GM21619 (cell line): ENCODE measurements around the gene IDUA.
"Not testable (repeated sequence)": the region's sequence is repeated elsewhere in the genome, so short reads cannot be mapped to it uniquely, and the experiment has no call there.

Source experiments
- ATAC-seq: cut with Tn5 transposase; IDR thresholded peaks from one replicate; pipeline ENCODE4 v1.9.1; 2021; ENCODE audit not compliant: unreplicated experiment

IDUA gene

DNA sequence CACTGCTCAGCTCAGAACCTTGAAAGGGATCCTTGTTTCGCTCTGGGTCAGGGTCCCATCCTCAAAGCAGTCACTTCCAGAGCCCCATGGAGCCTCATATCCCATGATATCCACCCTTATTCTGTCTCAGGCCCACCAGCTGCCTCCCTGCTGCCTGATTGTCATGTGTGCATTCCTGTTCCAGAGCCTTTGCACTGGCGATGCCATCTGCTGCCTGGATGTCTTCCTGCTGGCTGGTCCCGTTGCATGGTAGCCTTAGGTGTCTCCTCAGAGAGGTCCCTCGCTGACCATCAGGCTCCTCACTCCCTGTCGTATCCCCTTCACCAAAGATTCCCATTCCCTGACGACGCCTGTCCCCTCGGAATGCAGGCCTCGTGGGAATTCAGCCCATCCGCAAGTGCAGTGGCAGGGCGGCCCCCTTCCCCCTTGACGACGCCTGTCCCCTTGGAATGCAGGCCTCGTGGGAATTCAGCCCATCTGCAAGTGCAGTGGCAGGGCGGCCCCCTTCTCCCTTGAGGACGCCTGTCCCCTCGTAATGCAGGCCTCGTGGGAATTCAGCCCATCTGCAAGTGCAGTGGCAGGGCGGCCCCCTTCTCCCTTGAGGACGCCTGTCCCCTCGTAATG is 12.5 kb downstream of the IDUA start:
- ATAC-seq = not testable (repeated sequence)

DNA sequence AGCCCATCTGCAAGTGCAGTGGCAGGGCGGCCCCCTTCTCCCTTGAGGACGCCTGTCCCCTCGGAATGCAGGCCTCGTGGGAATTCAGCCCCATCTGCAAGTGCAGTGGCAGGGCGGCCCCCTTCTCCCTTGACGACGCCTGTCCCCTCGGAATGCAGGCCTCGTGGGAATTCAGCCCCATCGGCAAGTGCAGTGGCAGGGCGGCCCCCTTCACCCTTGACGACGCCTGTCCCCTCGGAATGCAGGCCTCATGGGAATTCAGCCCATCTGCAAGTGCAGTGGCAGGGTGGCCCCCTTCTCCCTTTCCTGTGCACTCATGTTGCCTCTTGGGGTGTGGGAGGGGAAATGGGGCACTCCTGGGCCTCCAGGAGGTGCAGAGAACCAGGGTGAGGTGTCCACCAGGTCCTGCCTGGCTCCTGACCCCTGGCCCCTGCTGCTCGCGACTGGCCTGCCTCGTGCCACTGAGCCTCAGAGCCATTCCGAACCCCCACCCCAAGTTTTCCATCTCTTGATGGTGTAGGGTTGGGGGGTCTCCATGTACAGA is 13.1 kb downstream of the IDUA start:
- ATAC-seq = no peak

DNA sequence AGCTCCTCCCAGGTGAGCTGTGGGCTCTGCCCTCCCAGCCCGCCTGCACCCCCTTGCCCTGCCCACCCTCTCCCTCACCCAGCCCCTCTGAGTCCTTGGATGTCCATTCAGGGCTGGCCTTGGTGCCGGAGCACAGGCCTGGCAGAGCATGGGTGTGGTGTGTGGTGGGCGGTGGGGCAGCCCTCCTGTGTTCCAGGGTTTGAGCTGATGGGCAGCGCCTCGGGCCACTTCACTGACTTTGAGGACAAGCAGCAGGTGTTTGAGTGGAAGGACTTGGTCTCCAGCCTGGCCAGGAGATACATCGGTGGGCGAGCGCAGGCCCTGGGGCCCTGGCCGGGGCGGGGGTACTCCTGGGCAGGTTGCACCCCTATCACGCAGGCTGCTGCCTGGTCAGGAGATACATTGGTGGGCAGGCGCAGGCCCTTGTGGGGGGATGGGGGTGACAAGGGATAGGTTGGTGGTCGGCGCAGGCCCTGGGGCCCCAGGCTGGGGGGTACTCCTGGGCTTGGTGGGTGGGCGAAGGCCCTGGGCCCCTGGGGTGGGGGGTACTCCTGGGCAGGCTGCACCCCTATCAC is 13.9 kb downstream of the IDUA start:
- no peak for ATAC-seq

DNA sequence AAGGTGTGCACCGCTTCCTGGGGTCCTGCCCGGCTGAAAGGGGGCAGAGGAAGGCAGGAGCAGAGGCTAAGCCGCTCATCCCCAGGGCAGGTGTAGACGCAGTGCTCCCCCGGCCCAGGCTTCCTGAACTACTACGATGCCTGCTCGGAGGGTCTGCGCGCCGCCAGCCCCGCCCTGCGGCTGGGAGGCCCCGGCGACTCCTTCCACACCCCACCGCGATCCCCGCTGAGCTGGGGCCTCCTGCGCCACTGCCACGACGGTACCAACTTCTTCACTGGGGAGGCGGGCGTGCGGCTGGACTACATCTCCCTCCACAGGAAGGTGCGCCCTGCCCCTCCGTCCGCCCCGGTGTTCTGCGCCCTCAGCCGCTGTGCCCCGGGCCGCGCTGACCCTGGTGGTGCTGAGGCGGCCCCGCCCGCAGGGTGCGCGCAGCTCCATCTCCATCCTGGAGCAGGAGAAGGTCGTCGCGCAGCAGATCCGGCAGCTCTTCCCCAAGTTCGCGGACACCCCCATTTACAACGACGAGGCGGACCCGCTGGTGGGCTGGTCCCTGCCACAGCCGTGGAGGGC is 14.8 kb downstream of the IDUA start:
- no peak for ATAC-seq

DNA sequence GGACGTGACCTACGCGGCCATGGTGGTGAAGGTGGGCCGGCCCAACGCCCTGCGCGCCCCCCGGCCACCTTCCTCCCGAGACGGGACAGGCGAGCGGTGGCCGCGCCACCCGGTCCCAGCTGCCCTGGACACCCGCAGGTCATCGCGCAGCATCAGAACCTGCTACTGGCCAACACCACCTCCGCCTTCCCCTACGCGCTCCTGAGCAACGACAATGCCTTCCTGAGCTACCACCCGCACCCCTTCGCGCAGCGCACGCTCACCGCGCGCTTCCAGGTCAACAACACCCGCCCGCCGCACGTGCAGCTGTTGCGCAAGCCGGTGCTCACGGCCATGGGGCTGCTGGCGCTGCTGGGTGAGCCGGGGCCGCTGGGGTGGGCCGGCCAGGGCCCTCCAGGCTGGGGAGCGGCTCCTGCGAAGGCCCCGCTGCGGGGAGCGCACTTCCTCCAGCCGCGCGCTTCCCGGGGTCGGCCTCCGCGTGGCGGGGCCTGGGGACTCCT is 15.3 kb downstream of the IDUA start:
- ATAC-seq = no peak

DNA sequence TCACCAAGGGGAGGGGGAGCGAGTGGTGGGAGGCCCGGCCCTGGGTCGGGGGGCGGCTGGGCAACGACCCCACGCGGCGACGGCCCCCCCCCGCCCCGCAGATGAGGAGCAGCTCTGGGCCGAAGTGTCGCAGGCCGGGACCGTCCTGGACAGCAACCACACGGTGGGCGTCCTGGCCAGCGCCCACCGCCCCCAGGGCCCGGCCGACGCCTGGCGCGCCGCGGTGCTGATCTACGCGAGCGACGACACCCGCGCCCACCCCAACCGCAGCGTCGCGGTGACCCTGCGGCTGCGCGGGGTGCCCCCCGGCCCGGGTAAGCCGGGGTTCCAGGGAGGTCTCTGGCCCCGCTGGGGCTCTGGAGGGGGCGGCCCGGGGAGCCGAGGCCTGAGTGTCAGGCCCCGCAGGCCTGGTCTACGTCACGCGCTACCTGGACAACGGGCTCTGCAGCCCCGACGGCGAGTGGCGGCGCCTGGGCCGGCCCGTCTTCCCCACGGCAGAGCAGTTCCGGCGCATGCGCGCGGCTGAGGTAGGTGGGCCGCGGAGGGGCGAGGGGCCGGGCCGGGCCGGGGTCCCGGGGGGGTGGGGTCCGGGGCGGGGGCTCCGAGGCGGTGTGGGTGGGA is 15.9 kb downstream of the IDUA start:
- no peak for ATAC-seq

DNA sequence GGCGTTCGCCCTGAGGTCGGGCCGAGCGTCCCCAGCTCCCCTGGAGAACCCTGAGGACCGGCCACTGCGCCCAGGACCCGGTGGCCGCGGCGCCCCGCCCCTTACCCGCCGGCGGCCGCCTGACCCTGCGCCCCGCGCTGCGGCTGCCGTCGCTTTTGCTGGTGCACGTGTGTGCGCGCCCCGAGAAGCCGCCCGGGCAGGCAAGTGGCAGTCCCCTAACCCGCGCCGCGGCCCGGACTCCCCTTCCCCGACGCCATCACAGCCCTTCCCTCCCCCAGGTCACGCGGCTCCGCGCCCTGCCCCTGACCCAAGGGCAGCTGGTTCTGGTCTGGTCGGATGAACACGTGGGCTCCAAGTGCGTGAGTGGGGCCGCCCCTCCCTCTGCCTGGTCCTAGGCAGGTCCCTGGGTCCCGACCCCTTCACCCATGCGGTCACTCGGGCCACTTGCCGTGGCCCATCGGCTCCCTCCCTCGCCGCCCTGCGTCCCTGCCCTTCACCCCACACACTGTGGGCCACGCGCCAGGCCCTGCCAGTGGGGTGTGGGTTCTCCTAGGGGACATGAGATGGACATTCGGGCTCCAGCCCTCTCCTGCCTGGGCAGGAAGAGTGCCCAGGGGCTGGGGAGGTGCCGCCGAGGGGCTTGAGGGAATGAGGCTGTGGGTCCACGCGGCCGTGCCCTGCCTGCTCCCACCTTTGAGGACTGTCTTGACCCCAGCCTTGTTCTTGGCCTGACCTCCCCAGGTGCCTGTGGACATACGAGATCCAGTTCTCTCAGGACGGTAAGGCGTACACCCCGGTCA is 16.6 kb downstream of the IDUA start:
- no peak for ATAC-seq

DNA sequence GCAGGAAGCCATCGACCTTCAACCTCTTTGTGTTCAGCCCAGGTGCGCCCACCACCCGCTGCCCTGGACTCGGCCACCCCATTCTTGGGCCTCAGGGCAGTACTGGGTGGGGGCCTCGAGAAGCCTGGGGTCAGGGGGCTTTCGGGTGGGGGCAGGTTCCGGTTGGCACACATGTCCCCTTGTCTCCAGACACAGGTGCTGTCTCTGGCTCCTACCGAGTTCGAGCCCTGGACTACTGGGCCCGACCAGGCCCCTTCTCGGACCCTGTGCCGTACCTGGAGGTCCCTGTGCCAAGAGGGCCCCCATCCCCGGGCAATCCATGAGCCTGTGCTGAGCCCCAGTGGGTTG is 17.2 kb downstream of the IDUA start:
- ATAC-seq = no peak

DNA sequence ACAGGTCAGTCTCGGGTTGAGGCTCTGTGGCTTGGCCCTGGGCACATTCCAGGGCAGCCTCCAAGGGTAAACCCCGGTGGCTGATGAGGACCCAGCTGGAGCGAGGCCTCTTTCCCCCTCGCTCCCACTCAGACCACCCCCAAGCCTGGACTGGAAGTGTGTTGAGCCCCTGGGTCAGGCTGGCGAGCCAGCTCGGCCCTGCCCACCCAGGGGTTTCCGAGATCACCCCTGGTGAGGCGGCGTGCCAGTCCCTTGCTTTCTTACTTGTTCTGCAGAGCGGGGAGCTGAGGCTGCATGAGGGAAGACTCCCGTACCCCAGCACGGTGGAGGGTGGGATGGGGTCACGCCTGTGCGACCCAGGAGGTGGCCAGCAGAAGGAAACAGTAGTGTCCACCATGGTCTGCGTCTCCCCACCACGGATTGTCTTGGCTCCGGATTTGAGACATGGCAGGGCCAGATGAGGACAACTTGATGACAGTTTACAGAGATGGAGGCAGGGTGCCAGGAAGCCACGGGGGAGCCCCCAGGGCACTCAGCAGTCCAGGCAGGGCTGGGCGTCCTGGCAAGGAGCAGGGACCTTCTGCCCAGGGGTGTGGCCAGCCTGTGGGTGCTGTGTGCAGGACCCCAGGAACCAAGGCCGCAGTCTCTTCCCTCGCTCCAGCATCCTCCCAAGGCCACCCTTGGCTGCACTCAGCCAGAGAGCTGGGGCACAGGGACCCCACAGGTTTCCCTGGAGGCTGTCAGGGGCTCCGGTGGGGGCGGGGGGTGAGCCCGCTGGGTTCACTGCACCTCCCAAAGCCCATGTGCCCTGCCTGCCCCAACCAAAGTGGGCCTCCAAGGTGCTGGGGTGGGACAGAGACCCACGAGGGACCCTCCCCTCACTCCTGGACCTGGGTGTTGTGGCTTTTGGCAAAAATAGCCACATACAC is 18.0 kb downstream of the IDUA start:
- no peak for ATAC-seq

DNA sequence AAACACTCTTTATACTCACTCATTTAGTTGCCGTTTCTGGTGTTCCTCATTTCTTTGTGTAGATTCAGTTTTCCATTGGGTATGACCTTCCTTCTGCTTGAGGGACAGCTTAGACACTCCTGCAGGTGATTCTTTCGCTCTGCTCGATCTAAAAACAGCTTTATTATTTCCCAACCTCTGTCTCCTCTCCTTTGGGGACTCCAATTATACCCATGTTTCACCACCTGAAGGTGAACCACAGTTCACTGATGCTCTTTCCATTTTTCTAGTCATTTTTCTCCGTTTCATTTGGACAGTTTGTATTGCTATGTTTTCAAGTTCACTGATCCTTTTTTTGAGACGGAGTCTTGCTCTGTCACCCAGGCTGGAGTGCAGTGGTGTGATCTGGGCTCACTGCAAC is 20.0 kb downstream of the IDUA start:
- no peak for ATAC-seq

DNA sequence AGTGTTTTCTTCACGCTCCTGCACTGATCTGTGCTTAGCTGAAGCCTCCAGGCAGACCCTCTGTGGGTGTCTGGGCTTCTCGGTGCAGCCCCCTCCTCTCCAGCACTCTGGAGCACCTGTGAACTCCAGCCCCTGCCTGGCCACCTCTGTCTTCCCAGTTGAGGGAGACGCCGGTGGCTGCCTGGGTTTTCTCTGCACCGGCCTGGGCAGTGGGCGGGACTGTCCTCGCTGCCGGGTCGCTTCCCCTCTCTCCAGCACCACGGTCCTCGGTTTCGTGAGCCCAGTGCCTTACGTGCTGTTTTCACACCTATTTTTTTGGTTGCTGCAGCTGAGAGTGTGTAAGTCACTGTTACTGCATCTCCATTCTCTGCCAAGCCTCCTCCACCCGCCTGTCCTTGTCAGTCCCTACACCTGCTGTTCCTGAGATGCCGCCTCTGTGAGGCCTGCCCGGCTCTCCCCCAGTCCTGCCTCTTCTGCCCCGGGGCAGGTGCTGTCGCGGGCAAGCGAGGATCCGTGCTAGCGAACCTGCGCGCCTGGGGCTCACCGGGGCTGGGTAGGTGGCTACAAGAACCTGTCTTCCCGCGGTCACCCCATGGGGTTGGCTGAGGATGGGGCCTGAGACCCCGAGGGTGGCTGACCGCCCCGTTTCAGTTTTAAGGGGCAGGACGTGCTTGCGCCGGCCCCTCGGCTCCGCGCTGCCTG is 22.1 kb downstream of the IDUA start:
- ATAC-seq = peak; percentile 11

DNA sequence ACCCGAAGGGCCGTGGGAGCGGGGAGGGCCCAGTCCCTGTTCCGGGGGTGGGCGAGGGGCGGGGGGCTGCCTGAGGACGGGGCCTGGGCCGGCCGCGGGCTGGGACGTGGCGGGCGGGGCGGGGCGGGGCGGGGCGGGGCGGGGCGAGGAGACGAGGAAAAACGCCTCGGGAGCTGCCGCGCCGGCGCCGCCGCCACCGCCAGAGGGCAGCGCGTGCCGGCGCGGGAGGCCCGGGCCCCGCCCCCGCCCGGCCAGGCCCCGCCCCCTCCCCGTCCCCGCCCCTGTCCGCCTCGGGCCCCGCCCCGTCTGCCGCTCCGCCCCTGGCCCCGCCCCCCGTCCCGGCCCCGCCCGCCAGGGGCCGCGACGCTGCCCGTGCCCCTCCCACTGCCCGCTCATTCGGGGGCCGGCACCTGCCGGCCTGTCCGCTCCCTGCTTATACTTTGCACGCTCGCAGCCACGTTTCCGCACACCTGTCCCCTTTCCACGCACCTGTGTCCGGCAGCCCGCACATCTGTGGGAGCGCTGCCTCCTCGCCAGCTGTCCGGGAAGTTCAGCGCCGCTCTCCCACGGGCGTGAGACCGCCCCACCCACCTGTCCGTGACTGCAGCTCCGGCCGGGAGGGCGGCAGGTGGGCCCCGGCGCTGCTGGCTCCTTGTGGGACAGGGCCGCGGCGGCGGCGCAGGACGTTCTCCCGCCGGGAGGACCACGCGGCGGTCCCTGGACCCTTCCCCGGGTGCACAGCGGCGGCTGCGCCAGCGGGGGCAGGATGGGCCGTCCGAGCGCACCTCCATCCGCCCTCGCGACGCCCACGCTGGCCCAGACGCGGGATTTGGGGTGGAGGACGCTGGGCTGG is 22.9 kb downstream of the IDUA start:
- peak; percentile 39 for ATAC-seq

DNA sequence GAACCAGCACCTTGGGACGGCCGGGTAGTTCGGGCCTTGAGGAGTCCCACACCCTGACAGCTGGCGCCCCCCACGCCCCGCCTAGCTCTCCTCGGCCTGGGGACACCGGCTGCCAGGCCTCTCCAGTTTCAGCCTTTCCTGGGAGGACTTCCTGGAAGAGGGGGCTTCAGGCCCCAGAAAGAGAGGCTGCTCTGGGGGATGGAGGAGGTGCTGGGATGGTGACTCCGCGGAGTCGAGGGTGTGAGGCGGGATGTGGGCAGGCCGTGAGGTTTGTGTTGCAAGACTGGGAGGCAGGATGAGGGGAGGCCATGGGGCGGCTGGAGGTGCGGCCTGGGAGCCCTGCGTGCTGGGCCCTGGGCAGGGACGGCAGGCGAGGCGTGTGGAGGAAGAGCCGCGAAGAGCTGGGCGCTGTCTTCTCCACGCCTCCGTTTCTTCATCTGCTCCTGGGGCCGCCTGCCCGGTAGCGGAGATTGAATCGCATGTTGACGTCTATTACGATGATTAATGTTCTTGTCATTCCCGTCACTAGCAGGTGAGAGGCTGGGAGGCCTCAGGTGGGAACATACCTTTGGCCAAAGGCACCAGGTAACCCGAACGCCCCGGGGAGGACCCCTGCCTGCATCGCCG is 23.7 kb downstream of the IDUA start:
- ATAC-seq = peak; percentile 5

DNA sequence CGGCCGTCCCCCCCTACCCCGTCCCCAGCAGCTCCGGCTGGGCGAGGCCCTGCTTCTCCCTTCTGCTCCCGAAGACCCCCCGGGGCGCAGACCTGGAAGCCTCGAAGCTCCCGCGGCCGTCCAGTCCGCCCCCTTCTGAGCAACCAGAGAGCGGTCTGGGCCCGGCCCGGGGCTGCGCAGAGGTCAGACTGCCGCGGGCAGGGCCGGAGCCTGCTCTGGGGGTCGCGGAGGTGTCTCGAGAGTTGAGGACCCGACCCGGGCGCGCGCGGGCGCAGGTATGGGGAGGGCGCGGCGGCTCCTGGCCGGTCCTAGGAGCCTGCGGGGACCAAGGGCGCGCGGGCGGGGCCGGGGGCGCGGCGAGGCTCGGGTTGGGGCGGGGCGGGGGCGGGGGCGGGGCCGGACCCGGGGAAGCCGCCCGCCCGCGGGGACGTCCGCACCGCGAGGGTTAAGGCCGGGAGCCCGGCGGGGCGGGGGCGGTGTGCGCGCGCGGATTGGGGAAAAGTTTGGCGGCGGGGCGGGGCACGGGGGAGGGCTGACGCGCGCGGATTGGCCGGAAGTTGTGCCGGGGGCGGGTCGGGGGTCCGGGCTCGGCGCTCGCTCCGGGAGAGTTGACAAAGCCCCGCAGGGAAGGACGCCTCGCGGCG is 24.3 kb downstream of the IDUA start, which contains the start of gene FGFRL1:
FGFRL1 (plus strand) TSS at position 605 of the 644 bp plus-strand sequence. CDS start 860 bp downstream, outside the sequence.
- peak; percentile 36 for ATAC-seq

DNA sequence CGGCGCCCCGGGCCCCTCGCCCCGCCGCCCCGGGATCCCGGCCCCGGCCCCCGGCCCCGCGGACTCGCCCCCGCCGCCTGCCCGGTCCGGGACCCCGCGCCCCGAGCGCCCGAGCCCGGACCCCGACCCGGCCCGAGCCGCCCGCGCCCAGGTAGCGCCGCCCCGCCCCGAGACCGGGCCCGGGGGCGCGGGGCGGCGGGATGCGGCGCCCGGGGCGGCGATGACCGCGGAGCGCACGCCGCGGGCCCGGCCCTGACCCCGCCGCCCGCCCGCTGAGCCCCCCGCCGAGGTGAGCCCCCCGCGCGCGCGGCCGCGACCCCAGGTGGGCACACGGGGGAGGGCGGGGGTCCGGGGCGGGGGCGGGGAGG is 24.8 kb downstream of the IDUA start:
- ATAC-seq = no peak

DNA sequence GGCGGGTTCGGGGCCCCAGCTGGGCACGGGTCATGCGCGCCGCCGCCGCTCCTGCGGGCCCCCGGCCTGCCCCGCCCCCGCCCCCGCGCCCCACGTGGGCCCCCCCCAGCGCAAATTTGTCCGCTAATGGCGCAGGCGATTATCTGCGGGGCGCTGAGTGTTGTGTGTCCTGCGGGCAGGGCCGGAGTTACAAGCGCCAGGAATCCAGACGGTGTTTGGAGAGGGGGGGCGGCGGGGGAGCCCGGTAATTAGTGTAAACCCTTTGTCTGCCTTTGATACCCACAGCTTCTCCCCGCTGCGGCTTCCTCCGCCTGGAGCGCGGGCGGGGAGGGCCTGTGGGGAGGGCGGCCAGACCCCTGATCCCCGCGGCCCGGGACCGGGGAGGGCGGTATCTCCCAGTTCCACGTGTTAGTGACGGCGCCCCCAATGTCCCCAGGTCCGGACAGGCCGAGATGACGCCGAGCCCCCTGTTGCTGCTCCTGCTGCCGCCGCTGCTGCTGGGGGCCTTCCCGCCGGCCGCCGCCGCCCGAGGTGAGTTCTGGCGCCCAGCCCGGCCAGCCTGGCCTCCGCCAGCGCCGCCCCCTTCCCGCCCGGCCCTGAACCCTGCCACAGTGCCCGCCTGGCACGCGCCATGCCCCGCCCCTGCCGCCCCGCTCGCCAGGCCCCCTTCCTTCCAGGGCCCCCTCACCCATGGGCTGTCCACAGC is 25.3 kb downstream of the IDUA start:
- no peak for ATAC-seq
